B cell (primary cell): ENCODE measurements around the gene LGI1.

ENCODE experiments used
- EZH2 ChIP-seq: IDR thresholded peaks from 2 replicates; pipeline ENCODE4 v1.6.1; 2012; ENCODE audit warnings: borderline replicate concordance, low read depth, mild to moderate bottlenecking, moderate library complexity, low read length; ENCODE audit not compliant: insufficient read depth, poor library complexity, severe bottlenecking
- TF ChIP-seq, protein P1 (sequence below): fragments of 200-600 bp; IDR thresholded peaks from one replicate; pipeline ENCODE4 v1.8.0; 2022; ENCODE audit warnings: antibody characterized with exemption, mild to moderate bottlenecking

GRCh38 chr10:93804200-93804599, 46.5 kb downstream of the LGI1 start:
- TF ChIP-seq, protein P1, sequence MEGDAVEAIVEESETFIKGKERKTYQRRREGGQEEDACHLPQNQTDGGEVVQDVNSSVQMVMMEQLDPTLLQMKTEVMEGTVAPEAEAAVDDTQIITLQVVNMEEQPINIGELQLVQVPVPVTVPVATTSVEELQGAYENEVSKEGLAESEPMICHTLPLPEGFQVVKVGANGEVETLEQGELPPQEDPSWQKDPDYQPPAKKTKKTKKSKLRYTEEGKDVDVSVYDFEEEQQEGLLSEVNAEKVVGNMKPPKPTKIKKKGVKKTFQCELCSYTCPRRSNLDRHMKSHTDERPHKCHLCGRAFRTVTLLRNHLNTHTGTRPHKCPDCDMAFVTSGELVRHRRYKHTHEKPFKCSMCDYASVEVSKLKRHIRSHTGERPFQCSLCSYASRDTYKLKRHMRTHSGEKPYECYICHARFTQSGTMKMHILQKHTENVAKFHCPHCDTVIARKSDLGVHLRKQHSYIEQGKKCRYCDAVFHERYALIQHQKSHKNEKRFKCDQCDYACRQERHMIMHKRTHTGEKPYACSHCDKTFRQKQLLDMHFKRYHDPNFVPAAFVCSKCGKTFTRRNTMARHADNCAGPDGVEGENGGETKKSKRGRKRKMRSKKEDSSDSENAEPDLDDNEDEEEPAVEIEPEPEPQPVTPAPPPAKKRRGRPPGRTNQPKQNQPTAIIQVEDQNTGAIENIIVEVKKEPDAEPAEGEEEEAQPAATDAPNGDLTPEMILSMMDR: no peak
- TF ChIP-seq EZH2: no peak
